ENCODE data around the gene RERE. TPM values are rescaled to one million over a fixed set of nuclear protein-coding genes. Genes with fewer than 3 reads are reported as not detected.
"Not testable (repeated sequence)": the region's sequence is repeated elsewhere in the genome, so short reads cannot be mapped to it uniquely, and the experiment has no call there.

RERE gene
- total RNA-seq, 1 experiment from 2014 or later: 13.1 TPM

GRCh38 chr1:8718850-8719361, 98.5 kb downstream of the RERE start:
- DNase-seq (ENCODE audit: low read depth): no peak

- DNase-seq (ENCODE audit: low read depth): no peak
These were observed 100.3 kb downstream of the RERE start for GRCh38 chr1:8717148-8717547.

- DNase-seq (ENCODE audit: low read depth): no peak
These were observed 101.2 kb downstream of the RERE start for GRCh38 chr1:8716238-8716637.

GRCh38 chr1:8714173-8714572, 103.3 kb downstream of the RERE start:
- no peak for DNase-seq (ENCODE audit: low read depth)

- DNase-seq (ENCODE audit: low read depth): peak; percentile 91
These were observed 104.8 kb downstream of the RERE start for GRCh38 chr1:8712413-8713231.

- DNase-seq (ENCODE audit: low read depth): no peak
These were observed 105.5 kb downstream of the RERE start for GRCh38 chr1:8711873-8712412.

- DNase-seq (ENCODE audit: low read depth): peak; percentile 31
These were observed 106.3 kb downstream of the RERE start for GRCh38 chr1:8711151-8711550.

GRCh38 chr1:8708259-8708658, 109.2 kb downstream of the RERE start:
- no peak for DNase-seq (ENCODE audit: low read depth)

- peak; percentile 37 for DNase-seq (ENCODE audit: low read depth)
These were observed 110.4 kb downstream of the RERE start for GRCh38 chr1:8706995-8707396.

- DNase-seq (ENCODE audit: low read depth): no peak
These were observed 111.1 kb downstream of the RERE start for GRCh38 chr1:8706291-8706690.

GRCh38 chr1:8704866-8705506, 112.5 kb downstream of the RERE start:
- no peak for DNase-seq (ENCODE audit: low read depth)

- peak; percentile 93 for DNase-seq (ENCODE audit: low read depth)
These were observed 114.3 kb downstream of the RERE start for GRCh38 chr1:8702850-8703810.

- DNase-seq (ENCODE audit: low read depth): no peak
These were observed 115.0 kb downstream of the RERE start for GRCh38 chr1:8702472-8702849.

GRCh38 chr1:8701794-8702471, 115.5 kb downstream of the RERE start:
- peak; percentile 38 for DNase-seq (ENCODE audit: low read depth)

- DNase-seq (ENCODE audit: low read depth): no peak
These were observed 117.8 kb downstream of the RERE start for GRCh38 chr1:8699679-8700078.

- DNase-seq (ENCODE audit: low read depth): no peak
These were observed 118.4 kb downstream of the RERE start for GRCh38 chr1:8698937-8699447.

- DNase-seq (ENCODE audit: low read depth): no peak
These were observed 119.3 kb downstream of the RERE start for GRCh38 chr1:8698012-8698630.

GRCh38 chr1:8695442-8695841, 122.0 kb downstream of the RERE start:
- DNase-seq (ENCODE audit: low read depth): not testable (repeated sequence)

GRCh38 chr1:8693107-8693506, 124.3 kb downstream of the RERE start:
- no peak for DNase-seq (ENCODE audit: low read depth)

- no peak for DNase-seq (ENCODE audit: low read depth)
These were observed 125.8 kb downstream of the RERE start for GRCh38 chr1:8691662-8692061.

GRCh38 chr1:8690253-8690525, 127.3 kb downstream of the RERE start:
- DNase-seq (ENCODE audit: low read depth): no peak

Data from M059J (cell line).